Activated naive CD4-positive, alpha-beta T cell (primary cell): ENCODE data around the gene CATSPERE.

Experiments used
- DNase-seq, 4 experiments: peaks; one replicate each; lab custom pipeline; 2025; lab: John Stamatoyannopoulos, UW

Gene CATSPERE, protein sequence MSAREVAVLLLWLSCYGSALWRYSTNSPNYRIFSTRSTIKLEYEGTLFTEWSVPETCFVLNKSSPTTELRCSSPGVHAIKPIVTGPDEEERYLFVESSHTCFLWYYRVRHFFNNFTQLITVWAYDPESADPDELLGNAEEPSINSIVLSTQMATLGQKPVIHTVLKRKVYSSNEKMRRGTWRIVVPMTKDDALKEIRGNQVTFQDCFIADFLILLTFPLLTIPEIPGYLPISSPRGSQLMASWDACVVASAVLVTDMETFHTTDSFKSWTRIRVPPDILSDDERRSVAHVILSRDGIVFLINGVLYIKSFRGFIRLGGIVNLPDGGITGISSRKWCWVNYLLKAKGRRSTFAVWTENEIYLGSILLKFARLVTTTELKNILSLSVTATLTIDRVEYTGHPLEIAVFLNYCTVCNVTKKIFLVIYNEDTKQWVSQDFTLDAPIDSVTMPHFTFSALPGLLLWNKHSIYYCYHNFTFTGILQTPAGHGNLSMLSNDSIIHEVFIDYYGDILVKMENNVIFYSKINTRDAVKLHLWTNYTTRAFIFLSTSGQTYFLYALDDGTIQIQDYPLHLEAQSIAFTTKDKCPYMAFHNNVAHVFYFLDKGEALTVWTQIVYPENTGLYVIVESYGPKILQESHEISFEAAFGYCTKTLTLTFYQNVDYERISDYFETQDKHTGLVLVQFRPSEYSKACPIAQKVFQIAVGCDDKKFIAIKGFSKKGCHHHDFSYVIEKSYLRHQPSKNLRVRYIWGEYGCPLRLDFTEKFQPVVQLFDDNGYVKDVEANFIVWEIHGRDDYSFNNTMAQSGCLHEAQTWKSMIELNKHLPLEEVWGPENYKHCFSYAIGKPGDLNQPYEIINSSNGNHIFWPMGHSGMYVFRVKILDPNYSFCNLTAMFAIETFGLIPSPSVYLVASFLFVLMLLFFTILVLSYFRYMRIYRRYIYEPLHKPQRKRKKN

DNA sequence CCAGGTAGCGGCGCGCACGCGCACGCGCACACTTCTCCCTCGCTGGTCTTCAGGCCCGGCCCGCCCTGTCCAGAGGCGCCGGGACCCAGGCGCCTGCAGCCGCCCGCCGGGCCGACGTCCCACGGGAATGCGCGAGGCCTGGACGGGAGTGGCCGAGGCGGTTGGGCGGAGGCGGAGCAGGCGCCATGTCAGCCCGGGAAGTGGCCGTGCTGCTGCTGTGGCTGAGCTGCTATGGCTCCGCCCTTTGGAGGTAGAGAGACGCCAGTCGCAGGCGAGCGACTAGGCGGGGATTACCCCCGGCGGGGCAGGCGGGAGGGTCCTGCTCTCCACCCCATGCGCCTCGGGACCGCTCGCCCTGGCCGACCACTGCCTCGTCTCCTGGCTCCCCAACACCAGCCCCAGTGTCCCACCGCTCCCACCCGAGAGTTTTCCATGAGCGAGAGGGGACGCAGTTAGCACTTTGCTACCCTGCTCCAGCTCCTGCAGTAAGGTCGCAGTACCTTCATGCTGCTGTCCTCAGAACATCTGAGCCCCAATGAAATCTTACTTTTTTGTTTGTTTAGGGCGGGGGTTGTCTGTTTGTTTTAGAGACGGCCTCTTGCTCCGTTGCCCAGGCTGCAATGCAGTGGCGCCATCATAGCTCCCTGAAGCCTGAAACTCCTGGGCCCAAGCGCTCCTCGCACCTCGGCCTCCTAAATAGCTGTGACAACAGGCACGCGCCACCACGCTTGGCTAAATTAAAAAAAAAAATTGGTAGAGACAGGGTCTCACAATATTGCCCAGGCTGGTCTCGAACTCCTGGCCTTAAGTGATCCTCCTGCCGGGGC lies at the start of gene CATSPERE:
TSS of gene CATSPERE (plus strand) at position 29 of the 827 bp plus-strand sequence. CDS start at position 186, 157 bp downstream.
- DNase-seq: peak; percentile 29 to 71 (median 54)

DNA sequence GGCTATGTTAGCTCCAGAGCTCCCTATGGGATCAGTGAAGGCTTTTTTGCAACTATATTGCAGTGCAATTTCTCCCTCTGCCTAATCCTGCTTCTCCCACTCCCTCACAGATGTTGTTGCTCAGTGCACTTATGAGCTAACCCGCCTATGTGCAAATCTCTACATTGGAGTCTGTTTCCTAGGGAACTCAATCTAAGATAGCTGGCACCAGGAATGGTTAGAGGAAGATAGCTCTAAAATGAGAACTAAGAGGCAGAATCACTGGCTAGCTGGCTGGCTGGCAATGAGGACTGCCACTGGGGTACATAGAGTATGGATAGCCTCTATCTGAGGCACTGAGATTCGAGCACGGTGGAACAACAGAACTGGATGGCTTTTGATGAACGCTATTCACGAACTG lies 48.9 kb upstream of the CATSPERE start:
- no peak for DNase-seq

DNA sequence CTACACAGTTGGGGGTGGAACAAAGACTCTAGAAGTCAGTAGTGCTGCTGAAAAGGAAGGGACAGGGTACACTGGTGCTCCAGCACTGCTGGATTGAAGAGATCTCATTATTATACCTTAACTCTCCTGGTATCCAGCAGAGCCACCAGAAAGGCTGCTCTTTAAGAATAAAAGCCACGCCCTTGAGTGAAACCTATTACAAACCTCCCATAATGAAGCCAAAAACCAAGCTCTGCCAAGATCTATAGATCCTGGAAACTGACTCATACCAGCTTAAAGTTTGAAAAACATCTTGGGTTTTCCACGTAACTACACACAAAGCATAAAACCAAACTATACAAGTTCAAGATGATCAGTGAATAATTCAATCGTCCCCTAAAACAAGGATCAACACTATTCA lies 47.3 kb upstream of the CATSPERE start:
- DNase-seq: no peak

DNA sequence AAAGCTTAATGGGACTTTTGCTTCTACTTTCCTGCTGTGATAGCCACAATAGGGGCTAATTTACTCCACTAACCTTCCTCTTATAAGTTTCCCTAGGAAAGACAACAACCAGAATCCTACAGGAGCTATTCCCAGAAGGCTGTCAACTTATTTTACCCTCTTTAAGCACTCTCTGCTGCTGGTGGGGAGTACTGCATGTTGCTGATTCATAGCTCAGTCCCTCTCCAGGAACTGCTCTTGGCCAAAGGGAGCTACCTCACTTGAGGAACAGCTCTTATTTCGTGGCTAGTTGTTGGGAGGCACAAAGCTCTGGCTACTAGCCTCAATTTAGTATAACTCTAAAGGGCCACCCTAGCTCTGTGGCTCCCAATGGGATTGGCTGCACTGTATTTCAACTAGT lies 46.5 kb upstream of the CATSPERE start:
- DNase-seq: no peak

DNA sequence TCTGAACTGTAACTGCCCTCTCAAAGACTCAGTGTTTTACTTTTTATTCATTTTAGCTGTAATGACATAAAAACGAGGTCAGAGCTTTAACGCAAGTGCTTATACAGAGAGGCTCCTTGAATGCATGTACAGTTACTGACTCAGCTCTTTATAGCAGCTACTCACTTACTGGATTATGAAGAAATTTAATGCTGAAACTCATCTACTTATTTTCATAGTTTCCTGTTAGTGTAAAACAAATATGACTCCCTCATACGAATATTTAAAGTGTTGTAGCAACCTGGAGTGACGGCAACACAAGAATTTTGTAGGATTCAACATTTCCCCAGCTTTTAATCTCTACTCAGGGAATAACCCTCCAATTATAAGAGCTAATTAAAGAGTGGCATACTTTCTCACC lies 42.0 kb upstream of the CATSPERE start:
- DNase-seq: no peak

DNA sequence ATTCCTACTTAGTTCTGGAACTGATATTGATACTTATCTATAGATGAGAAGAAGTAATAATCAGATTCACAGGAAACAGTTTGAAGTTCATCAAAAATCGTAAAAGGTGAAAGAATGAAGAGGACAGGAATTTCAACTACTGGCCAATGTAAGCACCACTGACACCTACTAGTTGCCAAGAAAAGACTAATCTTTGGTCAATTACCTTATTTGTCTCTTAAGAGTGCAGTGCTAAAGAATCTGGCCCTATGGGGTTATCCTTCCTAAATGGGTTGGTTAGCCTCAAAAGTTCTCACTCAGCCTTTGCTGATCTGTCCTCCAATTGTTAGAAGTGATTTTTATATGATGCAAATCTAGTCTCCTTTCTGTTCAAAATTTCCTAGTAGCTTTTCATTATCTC lies 38.9 kb upstream of the CATSPERE start:
- DNase-seq: no peak

DNA sequence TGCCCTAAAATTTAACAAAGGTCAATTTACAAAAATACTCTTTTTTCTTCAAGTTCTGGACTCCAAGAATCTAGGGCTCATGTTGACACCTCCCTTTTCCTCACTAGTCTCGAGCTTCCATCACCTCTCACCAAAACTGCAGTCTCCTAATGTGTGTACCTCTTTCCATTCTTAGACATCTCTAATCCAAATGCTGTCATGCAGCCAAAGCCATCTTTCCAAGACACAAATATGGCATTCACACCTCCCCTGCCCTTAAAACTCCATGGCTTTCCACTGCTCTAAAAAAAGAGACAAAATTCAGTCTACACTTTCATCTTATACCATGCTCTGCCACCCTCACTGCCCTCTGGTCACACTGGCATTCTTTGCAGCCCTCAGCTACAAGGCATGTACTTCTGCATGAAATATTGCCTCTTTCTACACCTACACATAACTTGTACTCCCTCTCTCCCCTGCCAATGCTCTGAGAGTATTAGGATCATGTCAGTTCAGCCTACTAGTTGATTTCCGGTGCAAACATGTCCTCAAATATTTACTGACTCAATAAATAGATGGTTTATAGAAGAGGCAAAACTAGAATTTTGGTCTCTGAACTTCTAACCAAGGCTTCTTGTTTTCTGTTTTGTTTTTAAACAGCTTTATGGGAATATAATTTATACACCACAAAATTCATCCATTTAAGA lies 36.3 kb upstream of the CATSPERE start:
- DNase-seq: no peak

DNA sequence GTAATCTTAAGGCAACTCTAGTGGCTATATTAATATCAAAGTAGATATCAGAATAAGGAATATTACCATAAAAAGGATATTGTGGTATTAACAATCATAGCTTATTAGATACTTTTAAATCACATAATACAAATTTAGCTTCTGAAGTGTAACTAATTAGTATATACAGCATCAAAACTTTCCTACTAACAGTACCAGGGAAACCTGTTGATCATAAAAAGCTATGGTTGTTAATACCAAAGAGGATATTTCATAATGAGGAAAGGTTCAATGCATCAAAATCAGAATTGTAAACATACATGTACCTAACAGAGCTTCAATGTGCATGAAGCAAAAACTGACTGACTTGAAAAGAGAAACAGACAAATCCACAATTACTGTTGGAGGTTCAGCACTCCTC lies 33.4 kb upstream of the CATSPERE start:
- DNase-seq: no peak

DNA sequence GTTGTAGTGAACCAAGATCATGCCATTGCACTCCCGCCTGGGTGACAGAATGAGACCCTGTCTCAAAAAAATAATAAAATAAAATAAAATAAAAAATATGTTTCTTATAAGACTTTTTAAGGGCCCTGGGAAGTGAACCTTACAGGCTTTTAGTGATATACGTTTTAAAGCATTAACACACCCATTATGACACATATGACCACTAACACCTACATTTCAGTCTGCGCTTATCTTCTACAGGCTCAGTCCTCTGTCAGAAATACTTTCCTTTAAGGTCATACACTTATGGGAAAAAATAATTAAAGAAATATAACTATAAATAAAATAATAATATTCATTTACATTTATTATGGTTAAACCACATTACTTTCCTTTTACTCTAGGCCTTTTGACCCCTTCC lies 31.3 kb upstream of the CATSPERE start:
- DNase-seq: no peak

DNA sequence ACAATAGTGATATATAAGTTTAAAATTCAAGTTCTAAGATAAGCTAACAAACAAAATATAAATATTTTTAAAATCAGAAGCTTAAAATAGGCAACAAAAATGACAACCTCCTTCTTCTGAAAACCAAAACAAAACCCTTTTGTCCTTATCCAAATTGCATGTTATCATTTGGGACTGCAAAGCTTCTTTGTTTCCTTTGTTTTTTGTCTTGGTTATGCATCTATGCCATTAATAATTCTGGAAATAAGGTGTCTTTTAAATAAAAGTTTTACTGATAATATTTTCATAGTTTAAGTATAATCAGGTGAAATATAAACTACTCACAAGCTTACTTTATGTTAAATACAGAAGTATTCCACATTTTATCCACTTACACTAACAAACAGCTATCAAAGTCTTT lies 29.9 kb upstream of the CATSPERE start:
- DNase-seq: no peak

DNA sequence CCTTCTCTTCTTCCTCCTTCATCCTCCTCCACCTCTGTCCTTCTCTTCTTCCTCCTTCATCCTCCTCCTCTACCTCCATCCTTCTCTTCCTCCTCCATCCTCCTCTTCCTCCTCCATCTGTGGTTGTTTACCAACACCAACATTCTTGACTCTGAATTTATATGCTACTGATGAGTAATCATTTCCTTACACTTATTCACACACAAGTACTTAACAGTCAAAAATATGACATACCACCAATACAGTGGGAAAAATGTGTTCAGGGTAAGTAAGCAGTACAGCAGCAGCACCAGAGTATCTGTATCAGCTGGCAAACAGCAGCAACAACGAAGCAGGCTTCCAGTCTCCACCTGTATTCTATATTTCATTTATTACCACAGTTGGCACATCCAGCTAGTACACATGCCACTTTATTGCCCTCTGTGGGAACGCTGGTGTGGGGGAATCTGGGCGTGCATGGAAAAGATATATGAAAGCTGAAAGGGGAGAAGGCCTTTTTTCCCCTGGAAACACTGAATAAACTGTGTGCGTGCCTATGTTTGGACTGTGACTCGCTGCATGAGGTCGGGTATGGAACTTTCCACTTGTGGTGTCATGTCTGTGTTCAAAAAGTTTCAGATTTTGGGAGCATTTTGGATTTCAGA lies 25.4 kb upstream of the CATSPERE start:
- no peak for DNase-seq

DNA sequence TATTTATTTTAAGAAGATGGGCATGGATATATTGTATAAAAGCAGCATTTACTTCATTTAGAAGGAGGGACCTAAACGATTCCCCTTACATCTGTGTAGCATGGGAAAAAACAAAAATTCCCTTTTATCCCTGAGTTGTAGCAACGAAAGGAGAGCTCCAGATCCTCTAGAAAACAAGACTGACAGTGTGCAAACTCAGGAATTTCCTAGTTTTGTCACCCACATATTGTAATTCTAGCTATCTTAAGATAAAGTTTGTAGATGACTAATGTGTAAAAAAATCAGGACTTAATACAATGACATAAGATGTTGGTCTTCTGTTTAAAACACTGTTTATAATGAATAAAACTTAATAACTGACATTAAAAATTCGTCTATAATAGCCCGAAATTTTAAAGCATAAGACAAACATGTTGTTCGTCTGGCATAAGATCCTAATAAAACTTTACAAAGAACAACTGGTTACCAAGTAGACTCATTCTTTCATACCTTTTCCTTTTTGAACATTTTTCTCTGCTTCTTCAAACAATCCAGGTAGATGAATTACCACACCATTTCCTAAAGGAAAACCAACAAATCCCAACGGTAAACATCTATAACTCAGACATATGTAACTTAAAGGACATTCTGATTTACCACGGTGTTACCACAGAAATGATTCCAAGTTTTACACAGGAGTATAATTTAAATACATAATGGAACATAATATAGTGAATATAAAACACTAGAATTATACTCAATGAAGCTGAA lies 24.6 kb upstream of the CATSPERE start:
- DNase-seq: no peak

DNA sequence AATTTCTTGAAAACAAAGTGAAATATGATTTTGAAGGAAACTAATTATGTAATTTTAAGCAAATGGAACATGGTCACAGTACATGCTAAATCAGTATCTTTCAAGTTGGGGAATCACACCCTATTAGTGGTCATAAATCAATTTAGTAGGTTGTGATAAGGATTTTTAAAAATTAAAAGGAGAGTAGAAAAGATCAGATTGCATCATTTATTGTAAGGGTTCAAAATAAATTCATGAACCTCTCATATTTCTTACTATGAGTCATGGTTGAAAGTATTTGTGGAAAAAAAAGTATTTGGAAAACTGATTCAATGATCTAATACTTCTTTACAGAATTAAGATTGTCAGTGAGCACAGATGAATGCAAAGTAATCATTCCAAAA lies 24.0 kb upstream of the CATSPERE start:
- no peak for DNase-seq

DNA sequence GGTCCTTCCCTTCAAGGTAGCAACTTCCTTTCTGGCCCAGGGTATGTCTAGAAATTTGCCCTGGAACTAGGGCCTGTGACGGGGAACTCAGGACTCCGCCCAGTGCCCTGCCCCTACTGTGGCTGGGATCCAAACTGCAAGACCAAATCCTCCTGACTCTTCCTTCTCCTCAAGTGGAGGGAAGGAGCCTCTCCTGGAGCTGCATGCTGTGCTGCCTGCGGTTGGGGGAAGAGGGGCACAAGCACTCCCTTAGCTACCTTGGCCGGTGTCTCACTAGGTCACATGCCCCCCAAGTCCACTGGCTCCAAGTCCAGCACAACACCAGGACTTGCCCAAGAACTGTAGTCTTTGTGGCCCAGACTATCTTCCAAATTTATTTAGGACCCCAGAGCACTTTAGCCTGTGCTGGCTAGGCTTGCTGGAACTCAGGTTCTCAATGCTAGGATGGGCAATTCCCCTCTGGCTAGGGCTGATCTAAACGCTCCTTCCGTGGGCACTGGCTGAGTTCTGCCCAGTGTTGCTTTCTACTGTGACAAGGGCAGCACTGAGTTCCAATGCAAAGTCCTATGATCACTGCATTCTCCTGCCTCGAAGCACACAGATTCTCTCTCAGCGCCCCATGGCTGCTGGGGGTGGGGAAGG lies 21.6 kb upstream of the CATSPERE start:
- no peak for DNase-seq

DNA sequence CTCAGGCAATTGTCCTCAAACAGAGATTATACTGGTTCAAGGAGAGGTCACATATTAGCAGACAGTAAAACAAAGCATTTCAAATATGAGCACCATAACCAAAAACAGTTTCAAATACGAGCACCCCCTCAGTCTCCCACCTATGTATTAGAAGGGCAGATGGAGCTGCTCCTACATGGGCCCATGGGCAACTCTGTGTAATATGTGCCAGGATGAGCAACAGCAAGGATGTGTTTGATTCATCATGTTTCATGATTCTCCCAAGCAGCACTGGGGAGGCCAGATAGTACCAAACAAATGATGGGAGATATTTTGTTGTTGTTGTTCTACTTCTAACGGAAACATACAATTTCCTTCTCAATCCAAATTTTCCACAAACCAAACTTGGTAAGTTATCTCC lies 18.2 kb upstream of the CATSPERE start:
- no peak for DNase-seq

DNA sequence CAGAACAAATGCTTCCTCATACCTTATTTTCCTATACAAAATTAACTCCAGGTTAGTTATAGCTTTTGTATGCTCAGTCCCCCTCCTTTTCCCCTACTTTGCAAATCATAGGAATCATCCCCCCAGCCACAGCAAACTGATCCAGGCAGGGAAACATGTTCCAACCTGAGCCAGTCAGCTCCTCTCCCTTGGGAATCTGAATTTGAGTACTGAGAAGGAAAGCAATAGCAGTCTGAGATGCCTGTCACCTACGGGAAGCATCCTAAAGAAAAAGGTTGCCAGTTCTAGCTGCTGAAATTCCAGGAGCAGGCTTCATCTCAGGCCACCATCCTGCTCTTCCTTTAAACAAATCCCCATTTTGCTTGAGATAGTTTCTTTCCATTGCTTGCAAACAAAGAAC lies 16.2 kb upstream of the CATSPERE start:
- DNase-seq: no peak

DNA sequence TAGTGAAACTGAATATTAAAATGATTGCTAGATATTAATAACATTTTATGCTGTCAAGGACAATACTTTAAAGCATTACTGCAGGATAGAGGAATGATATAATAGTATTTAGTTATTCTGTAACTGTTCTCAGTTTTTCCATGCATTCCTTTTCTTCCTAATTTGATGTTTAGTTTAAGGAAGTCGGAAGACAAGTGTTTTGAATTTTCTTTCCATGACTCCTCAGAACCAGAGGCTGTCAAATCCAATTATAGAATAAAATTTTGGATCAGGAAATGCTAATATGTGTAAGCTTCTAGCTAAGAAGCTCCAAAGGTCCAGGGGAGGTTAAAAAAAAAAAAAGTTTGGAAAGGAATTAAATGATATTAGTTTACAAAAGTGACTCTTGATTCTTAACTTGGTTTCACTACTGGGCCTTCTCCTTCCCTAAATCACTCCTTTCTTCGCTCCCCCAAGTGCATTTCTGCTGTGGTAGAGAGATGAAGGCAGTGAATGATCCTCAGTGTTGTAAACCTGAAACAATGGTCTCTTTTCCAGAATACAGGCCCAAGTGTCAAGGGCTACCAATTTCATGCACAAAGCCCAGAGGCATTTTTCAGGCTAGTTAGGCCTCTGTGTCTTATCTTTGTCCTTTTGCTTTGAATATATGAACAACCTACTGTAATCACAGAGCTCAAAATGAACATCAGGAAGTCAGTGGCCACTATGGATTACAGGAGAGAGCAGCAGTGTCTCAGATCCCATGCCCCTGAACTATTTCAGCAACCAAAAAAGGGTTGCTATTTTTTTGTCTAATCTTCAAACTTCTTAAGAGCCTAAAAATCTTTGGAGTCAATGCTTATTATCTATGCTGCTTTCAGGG lies 15.5 kb upstream of the CATSPERE start:
- no peak for DNase-seq

DNA sequence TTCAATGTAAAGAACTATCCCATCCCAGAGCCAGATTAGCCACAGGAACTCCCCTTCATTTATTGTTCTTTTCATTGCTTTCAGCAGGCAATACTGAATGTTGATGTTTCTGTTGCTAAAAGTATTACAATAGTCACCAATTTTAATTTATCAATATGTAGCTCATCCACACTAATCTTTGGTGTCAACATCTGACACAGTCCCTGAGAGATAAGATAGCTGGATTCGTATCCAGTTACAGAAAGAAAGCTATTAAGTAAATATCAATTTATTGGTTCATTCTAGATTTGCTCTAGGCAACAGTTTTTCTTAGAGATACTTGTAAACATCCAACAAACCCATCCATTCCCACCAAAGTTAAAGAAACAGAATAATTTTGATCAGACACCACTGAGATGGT lies 14.0 kb upstream of the CATSPERE start:
- DNase-seq: no peak

DNA sequence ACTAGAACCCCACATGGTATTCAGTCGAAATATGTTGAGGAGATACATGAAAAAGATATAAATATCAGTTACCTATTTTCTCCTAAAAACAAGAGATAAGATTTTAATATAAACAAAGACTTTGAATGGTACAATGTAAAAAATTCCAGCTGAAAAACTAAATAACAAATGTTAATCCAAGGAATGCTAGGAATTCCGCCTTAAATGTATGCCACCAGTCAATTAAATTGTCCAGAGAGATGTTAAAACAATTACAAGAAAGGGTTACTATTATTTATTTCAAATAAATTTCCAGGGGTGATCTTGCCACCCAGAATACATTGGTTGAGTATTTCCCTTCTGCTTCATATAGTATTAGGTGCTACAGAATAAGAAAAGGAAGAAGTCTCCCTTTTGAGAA lies 13.5 kb upstream of the CATSPERE start:
- no peak for DNase-seq
